Parathyroid adenoma (tissue), 2 donors: ENCODE data around the gene SRGAP1.

Experiments used
- H2AFZ ChIP-seq: fragments of 300-600 bp; sonication (generic); one replicate; pipeline ENCODE4 v1.7.0; 2017; ENCODE audit warnings: antibody characterized with exemption, mild to moderate bottlenecking
- H3K27ac ChIP-seq: fragments of 300-600 bp; sonication (generic); one replicate; pipeline ENCODE4 v1.7.0; 2017
- H3K27me3 ChIP-seq: fragments of 300-600 bp; sonication (generic); one replicate; pipeline ENCODE4 v1.7.0; 2017; ENCODE audit warnings: low read length; ENCODE audit not compliant: control insufficient read depth, insufficient read depth
- H3K36me3 ChIP-seq: fragments of 300-600 bp; sonication (generic); one replicate; pipeline ENCODE4 v1.7.0; 2017; ENCODE audit warnings: low read length; ENCODE audit not compliant: control insufficient read depth, insufficient read depth
- H3K4me1 ChIP-seq: fragments of 300-600 bp; sonication (generic); one replicate; pipeline ENCODE4 v1.7.0; 2017; ENCODE audit warnings: control low read depth
- H3K4me2 ChIP-seq: fragments of 300-600 bp; sonication (generic); one replicate; pipeline ENCODE4 v1.7.0; 2017; ENCODE audit warnings: low read length
- H3K4me3 ChIP-seq: fragments of 300-600 bp; sonication (generic); one replicate; pipeline ENCODE4 v1.7.0; 2017; ENCODE audit warnings: low read depth, low read length
- H3K79me2 ChIP-seq: fragments of 300-600 bp; sonication (generic); one replicate; pipeline ENCODE4 v1.7.0; 2017; ENCODE audit warnings: control low read depth
- H3K9ac ChIP-seq: fragments of 300-600 bp; sonication (generic); one replicate; pipeline ENCODE4 v1.7.0; 2017; ENCODE audit warnings: mild to moderate bottlenecking
- H3K9me3 ChIP-seq: fragments of 300-600 bp; sonication (generic); one replicate; pipeline ENCODE4 v1.7.0; 2017; ENCODE audit warnings: low read length; ENCODE audit not compliant: control insufficient read depth
- TF ChIP-seq, protein P1 (sequence below): fragments of 300-600 bp; sonication (generic); IDR thresholded peaks from one replicate; pipeline ENCODE4 v1.7.0; 2017; ENCODE audit warnings: antibody characterized with exemption, mild to moderate bottlenecking
- donor health status: primary hyperparathyroidism.

Gene SRGAP1

GRCh38 chr12:63912651-63913050, 68.2 kb downstream of the SRGAP1 start:
- no peaks in the 10 kb centered on the region for H3K27me3 ChIP-seq
- no peaks in the 10 kb centered on the region for H3K36me3 ChIP-seq
- H3K9ac ChIP-seq = no peak overlapping the region
- no peak overlapping the region for H3K4me3 ChIP-seq
- TF ChIP-seq, protein P1, sequence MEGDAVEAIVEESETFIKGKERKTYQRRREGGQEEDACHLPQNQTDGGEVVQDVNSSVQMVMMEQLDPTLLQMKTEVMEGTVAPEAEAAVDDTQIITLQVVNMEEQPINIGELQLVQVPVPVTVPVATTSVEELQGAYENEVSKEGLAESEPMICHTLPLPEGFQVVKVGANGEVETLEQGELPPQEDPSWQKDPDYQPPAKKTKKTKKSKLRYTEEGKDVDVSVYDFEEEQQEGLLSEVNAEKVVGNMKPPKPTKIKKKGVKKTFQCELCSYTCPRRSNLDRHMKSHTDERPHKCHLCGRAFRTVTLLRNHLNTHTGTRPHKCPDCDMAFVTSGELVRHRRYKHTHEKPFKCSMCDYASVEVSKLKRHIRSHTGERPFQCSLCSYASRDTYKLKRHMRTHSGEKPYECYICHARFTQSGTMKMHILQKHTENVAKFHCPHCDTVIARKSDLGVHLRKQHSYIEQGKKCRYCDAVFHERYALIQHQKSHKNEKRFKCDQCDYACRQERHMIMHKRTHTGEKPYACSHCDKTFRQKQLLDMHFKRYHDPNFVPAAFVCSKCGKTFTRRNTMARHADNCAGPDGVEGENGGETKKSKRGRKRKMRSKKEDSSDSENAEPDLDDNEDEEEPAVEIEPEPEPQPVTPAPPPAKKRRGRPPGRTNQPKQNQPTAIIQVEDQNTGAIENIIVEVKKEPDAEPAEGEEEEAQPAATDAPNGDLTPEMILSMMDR = no peak
- H3K4me2 ChIP-seq = no peak overlapping the region
- no peak overlapping the region for H3K27ac ChIP-seq
- H3K4me1 ChIP-seq = peaks cover 28% of the 10 kb centered on the region
- peaks cover 24% of the 10 kb centered on the region for H3K79me2 ChIP-seq
- no peaks in the 10 kb centered on the region for H3K9me3 ChIP-seq
- no peak overlapping the region for H2AFZ ChIP-seq

- TF ChIP-seq, protein P1 = no peak
- H3K4me3 ChIP-seq = no peak overlapping the region
Observed at GRCh38 chr12:63913929-63914328, 69.4 kb downstream of the SRGAP1 start.

GRCh38 chr12:63915105-63915800, 70.8 kb downstream of the SRGAP1 start:
- Histone ChIP-seq H3K79me2 (peaks cover 27% of the 10 kb centered on the region), H3K36me3 (no peaks in the 10 kb centered on the region), H3K27ac (no peak overlapping the region), H3K9me3 (no peaks in the 10 kb centered on the region), H3K4me3 (no peak overlapping the region), H3K4me2 (no peak overlapping the region), H3K9ac (no peak overlapping the region), H3K4me1 (peaks cover 34% of the 10 kb centered on the region), H2AFZ (no peak overlapping the region), H3K27me3 (no peaks in the 10 kb centered on the region)
- TF ChIP-seq, protein P1 = no peak

More at GRCh38 chr12:63913929-63914328, 69.4 kb downstream of the SRGAP1 start:
- H3K79me2 ChIP-seq = peaks cover 17% of the 10 kb centered on the region
- no peaks in the 10 kb centered on the region for H3K27me3 ChIP-seq
- no peak overlapping the region for H3K9ac ChIP-seq
- peaks cover 39% of the 10 kb centered on the region for H3K4me1 ChIP-seq
- H3K9me3 ChIP-seq = no peaks in the 10 kb centered on the region
- no peak overlapping the region for H2AFZ ChIP-seq
- H3K27ac ChIP-seq = no peak overlapping the region
- H3K4me2 ChIP-seq = no peak overlapping the region
- no peaks in the 10 kb centered on the region for H3K36me3 ChIP-seq

- no peaks in the 10 kb centered on the region for H3K9me3 ChIP-seq
- no peak overlapping the region for H3K4me3 ChIP-seq
- no peak overlapping the region for H3K9ac ChIP-seq
- H3K4me1 ChIP-seq = peaks cover 29% of the 10 kb centered on the region
- no peaks in the 10 kb centered on the region for H3K36me3 ChIP-seq
- peak overlapping the region; percentile 24 for H3K27ac ChIP-seq
- H3K79me2 ChIP-seq = peaks cover 42% of the 10 kb centered on the region
- no peak overlapping the region for H3K4me2 ChIP-seq
- TF ChIP-seq, protein P1 = no peak
- no peaks in the 10 kb centered on the region for H3K27me3 ChIP-seq
- peak overlapping the region; percentile 26 for H2AFZ ChIP-seq
Observed at GRCh38 chr12:63916561-63917476, 72.3 kb downstream of the SRGAP1 start.
